ENCODE results near the gene PAGE1. TPM values are rescaled to one million over a fixed set of nuclear protein-coding genes. Genes with fewer than 3 reads are reported as not detected.

PAGE1 gene
- total RNA-seq, 1 experiment from 2014 or later = not detected

DNA sequence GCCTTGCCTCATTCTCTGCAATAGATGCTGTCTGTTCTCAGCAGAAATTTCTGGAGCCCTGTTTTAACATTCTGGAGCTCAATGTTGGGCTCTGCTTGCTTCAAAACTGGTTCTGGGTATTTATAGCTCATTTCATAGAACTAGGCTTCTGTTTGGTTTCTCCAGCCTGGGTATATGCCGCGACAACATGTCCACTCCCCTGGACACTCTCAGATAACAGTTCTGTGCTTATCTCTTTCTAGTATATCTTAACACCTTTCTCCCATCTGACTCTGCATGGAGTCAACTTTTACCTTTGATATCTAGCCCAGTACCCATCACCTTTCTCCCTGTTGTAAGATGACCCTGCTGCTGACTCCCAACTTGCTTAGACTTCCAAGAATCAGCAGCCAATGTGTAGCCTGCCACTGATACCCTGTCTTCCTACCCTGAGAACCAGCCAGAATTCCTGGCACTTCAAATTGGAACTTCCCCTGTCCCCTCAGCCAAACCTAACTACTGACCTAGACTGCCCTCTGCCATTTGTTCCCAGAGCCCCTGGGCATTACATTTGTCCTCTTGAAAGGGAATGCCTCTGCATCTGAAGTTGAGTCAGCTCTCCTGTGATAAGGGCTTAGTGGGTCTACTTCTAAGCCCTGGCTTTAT is 20.6 kb downstream of the PAGE1 start (continued):
- TF ChIP-seq JUND (IDR thresholded peaks at IDR 0.05) (no peak), ELF1 (IDR thresholded peaks at IDR 0.05; ENCODE audit: borderline replicate concordance, low read depth) (no peak)
- TF ChIP-seq, protein P1, sequence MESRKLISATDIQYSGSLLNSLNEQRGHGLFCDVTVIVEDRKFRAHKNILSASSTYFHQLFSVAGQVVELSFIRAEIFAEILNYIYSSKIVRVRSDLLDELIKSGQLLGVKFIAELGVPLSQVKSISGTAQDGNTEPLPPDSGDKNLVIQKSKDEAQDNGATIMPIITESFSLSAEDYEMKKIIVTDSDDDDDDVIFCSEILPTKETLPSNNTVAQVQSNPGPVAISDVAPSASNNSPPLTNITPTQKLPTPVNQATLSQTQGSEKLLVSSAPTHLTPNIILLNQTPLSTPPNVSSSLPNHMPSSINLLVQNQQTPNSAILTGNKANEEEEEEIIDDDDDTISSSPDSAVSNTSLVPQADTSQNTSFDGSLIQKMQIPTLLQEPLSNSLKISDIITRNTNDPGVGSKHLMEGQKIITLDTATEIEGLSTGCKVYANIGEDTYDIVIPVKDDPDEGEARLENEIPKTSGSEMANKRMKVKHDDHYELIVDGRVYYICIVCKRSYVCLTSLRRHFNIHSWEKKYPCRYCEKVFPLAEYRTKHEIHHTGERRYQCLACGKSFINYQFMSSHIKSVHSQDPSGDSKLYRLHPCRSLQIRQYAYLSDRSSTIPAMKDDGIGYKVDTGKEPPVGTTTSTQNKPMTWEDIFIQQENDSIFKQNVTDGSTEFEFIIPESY (IDR thresholded peaks at IDR 0.05; ENCODE audit: extremely low read depth, insufficient replicate concordance, low read length) = no peak

DNA sequence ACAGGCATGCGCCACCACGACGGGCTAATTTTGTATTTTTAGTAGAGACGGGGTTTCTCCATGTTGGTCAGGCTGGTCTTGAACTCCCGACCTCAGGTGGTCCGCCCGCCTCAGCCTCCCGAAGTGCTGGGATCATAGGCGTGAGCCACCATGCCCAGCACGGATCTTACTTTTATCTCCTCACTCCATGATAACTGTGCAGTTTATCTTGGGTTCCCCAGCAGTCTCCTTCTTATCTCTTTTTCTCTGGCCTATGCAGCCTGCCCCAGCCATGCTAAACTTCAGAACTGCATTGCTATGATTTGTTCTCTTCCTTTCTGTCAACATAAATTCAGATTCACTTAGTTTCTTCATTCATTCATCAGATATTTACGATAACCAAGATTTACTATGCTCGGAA is 22.4 kb downstream of the PAGE1 start:
- intact Hi-C loops (cut with micrococcal nuclease) = no loop called here
- DNase-seq (ENCODE audit: low read depth, low spot score) (no peak), ATAC-seq (no peak)
- RAD21 ChIA-PET (ENCODE audit: low non-redundant PET in 1 of 2, low total read pairs in 2 of 2, uncharacterized antibody in 2 of 2, unreplicated experiment in 2 of 2) = no interaction called here
- H3K79me2 ChIP-seq (ENCODE audit: insufficient read depth, low read length) = no peaks in the 10 kb centered on the region
- no peaks in the 10 kb centered on the region for H4K20me1 ChIP-seq (ENCODE audit: insufficient read depth)
- BruUV-seq (replicated peaks) = no TSS peak
- POLR2A ChIA-PET = no interaction called here
- no peaks in the 10 kb centered on the region for H3K9me3 ChIP-seq (ENCODE audit: control insufficient read depth in 1 of 2, insufficient read depth in 1 of 2, low read depth in 1 of 2, low read length in 2 of 2)
- CTCF ChIA-PET = no interaction called here
- TF ChIP-seq ELF1 (IDR thresholded peaks at IDR 0.05; ENCODE audit: borderline replicate concordance, low read depth) (no peak), EZH2 (IDR thresholded peaks at IDR 0.05) (no peak), RAD21 (IDR thresholded peaks at IDR 0.05; ENCODE audit: low read depth) (no peak), POLR2A (IDR thresholded peaks at IDR 0.05; ENCODE audit: borderline replicate concordance, extremely low read depth, insufficient read depth, insufficient read length) (no peak), YY1 (IDR thresholded peaks at IDR 0.05; ENCODE audit: extremely low read depth, insufficient replicate concordance, low read depth, low read length) (no peak)
- H3K4me2 ChIP-seq (ENCODE audit: low read length) = no peak overlapping the region
- H2AFZ ChIP-seq (ENCODE audit: low read depth, low read length, poor library complexity, severe bottlenecking) = no peak overlapping the region
- no peaks in the 10 kb centered on the region for H3K4me1 ChIP-seq (ENCODE audit: control insufficient read depth in 1 of 2, insufficient read depth in 2 of 2, low read length in 2 of 2)
- H3K27me3 ChIP-seq (ENCODE audit: insufficient read depth, low read length) = peaks cover 15% of the 10 kb centered on the region
- H3K36me3 ChIP-seq (ENCODE audit: control insufficient read depth in 1 of 2, insufficient read depth in 2 of 2, low read length in 2 of 2) = no peaks in the 10 kb centered on the region
- H3K9ac ChIP-seq (ENCODE audit: low read length) = no peak overlapping the region
- no peaks in the 10 kb centered on the region for H3K9me2 ChIP-seq (ENCODE audit: insufficient read depth)
- no peak overlapping the region for H3K4me3 ChIP-seq (replicated peaks in 1 of 2; ENCODE audit: low read depth in 1 of 2, low read length in 2 of 2)
- no peak overlapping the region for H3K27ac ChIP-seq (ENCODE audit: low read depth, low read length)

All from HCT116 (cell line).